Fibroblast of lung (primary cell): ENCODE measurements around the gene ZC3H8. TPM values are rescaled to one million over a fixed set of nuclear protein-coding genes. Genes with fewer than 3 reads are reported as not detected.

Experiments used
- DNase-seq, 2 donors: peaks; one replicate each; pipeline versions ENCODE4 v3.0.0 to v3.0.0-alpha.2; 2010; ENCODE audit warnings: low read depth in 2 of 2
- H2AFZ ChIP-seq: 2 replicates; pipeline ENCODE4 v1.5.1; 2012; ENCODE audit warnings: low read length, control low read depth, inconsistent platforms
- H3K27ac ChIP-seq: 2 replicates; pipeline ENCODE4 v1.5.1; 2011; ENCODE audit warnings: low read length, control low read depth; ENCODE audit not compliant: insufficient read depth
- H3K27me3 ChIP-seq: 2 replicates; pipeline ENCODE4 v1.5.1; 2011; ENCODE audit warnings: mild to moderate bottlenecking, low read length; ENCODE audit not compliant: control insufficient read depth, insufficient read depth
- H3K36me3 ChIP-seq: 2 replicates; pipeline ENCODE4 v1.5.1; 2011; ENCODE audit warnings: low read length; ENCODE audit not compliant: control insufficient read depth, insufficient read depth
- H3K4me1 ChIP-seq: 2 replicates; pipeline ENCODE4 v1.5.1; 2011; ENCODE audit warnings: low read length; ENCODE audit not compliant: control insufficient read depth, insufficient read depth; ENCODE audit errors: extremely low read depth
- H3K4me2 ChIP-seq: 2 replicates; pipeline ENCODE4 v1.5.1; 2011; ENCODE audit warnings: low read length, control low read depth; ENCODE audit not compliant: insufficient read depth; ENCODE audit errors: extremely low read depth
- H3K4me3 ChIP-seq, 4 experiments: fragments of 200-600 bp in 1 of 4; sonication (generic) in 1 of 4; replicated peaks in 1 of 4; 2 replicates each; pipeline ENCODE4 v1.5.1; 2011 to 2016; ENCODE audit warnings: low read length in 4 of 4, low read depth in 3 of 4, mild to moderate bottlenecking in 3 of 4, control low read depth in 2 of 4, inconsistent platforms in 1 of 4, mixed read lengths in 1 of 4; ENCODE audit not compliant: insufficient read depth in 1 of 4; ENCODE audit errors: control extremely low read depth in 1 of 4
- H3K79me2 ChIP-seq: 2 replicates; pipeline ENCODE4 v1.5.1; 2012; ENCODE audit warnings: mild to moderate bottlenecking, low read length, inconsistent platforms; ENCODE audit not compliant: control insufficient read depth, insufficient read depth
- H3K9ac ChIP-seq: 2 replicates; pipeline ENCODE4 v1.5.1; 2011; ENCODE audit warnings: mild to moderate bottlenecking, low read length, control low read depth; ENCODE audit not compliant: insufficient read depth
- H3K9me3 ChIP-seq: 2 replicates; pipeline ENCODE4 v1.5.1; 2012; ENCODE audit warnings: low read depth, low read length; ENCODE audit not compliant: control insufficient read depth, insufficient read depth
- H4K20me1 ChIP-seq: 2 replicates; pipeline ENCODE4 v1.5.1; 2011; ENCODE audit warnings: low read length; ENCODE audit not compliant: control insufficient read depth, insufficient read depth; ENCODE audit errors: extremely low read depth
- CTCF ChIP-seq, 2 donors: IDR thresholded peaks in 1 of 2; conservative IDR thresholded peaks in 1 of 2; 1 replicate in 1 of 2; 2 replicates in 1 of 2; pipeline ENCODE4 v1.5.1; 2011 to 2012; ENCODE audit warnings: low read length in 2 of 2, control low read depth in 1 of 2, inconsistent platforms in 1 of 2, low read depth in 1 of 2, mild to moderate bottlenecking in 1 of 2
- EZH2 ChIP-seq: IDR thresholded peaks from 2 replicates; pipeline ENCODE4 v1.5.1; 2012; ENCODE audit warnings: low read length, control low read depth, mild to moderate bottlenecking; ENCODE audit errors: missing control alignments
- polyA plus RNA-seq, 2 donors: library from polyadenylated mRNA; depleted of rRNA in 1 of 2; stranded (reverse) in 1 of 2; unstranded in 1 of 2; fragments of >200 nt; gene quantifications; 2 replicates each; pipeline ENCODE4 v1.2.1, GENCODE V29; 2011 to 2012; ENCODE audit warnings: missing spikeins in 1 of 2
- total RNA-seq: library from RNA; depleted of rRNA; stranded (reverse); fragments of >200 nt; gene quantifications from 2 replicates; pipeline ENCODE4 v1.2.1, GENCODE V29; 2014

ZC3H8 gene
- total and polyA plus RNA-seq, 2 donors (not counting 1 experiment from before 2014, with no cell fraction given), result 2.8 to 4.6 TPM

- Histone ChIP-seq H3K27me3 (no peaks in the 10 kb centered on the region), H3K4me2 (no peak overlapping the region), H3K4me3 (no peak overlapping the region), H3K79me2 (no peaks in the 10 kb centered on the region), H3K36me3 (no peaks in the 10 kb centered on the region), H3K9me3 (no peaks in the 10 kb centered on the region), H3K27ac (no peak overlapping the region), H3K4me1 (no peaks in the 10 kb centered on the region), H4K20me1 (no peaks in the 10 kb centered on the region), H3K9ac (no peak overlapping the region), H2AFZ (no peak overlapping the region)
- no peak for DNase-seq
- TF ChIP-seq CTCF (conservative IDR thresholded peaks at IDR 0.05 in 1 of 2, IDR thresholded peaks at IDR 0.05 in 1 of 2; ENCODE audit: low read depth in 1 of 2, low read length in 2 of 2), result no peak
- TF ChIP-seq EZH2, result no peak
Observed at GRCh38 chr2:112244854-112245253, 10.0 kb downstream of the ZC3H8 start.

- Histone ChIP-seq H3K27ac (no peak overlapping the region), H3K36me3 (no peaks in the 10 kb centered on the region), H3K9ac (no peak overlapping the region), H3K4me3 (no peak overlapping the region), H3K4me1 (no peaks in the 10 kb centered on the region), H3K27me3 (no peaks in the 10 kb centered on the region), H2AFZ (no peak overlapping the region), H3K9me3 (no peaks in the 10 kb centered on the region), H3K79me2 (no peaks in the 10 kb centered on the region), H3K4me2 (no peak overlapping the region), H4K20me1 (no peaks in the 10 kb centered on the region)
- no peak for DNase-seq
- TF ChIP-seq CTCF (conservative IDR thresholded peaks at IDR 0.05 in 1 of 2, IDR thresholded peaks at IDR 0.05 in 1 of 2; ENCODE audit: low read depth in 1 of 2, low read length in 2 of 2) (no peak), EZH2 (no peak)
Observed at GRCh38 chr2:112243233-112243632, 11.6 kb downstream of the ZC3H8 start.

- H3K9me3 ChIP-seq, result no peaks in the 10 kb centered on the region
- no peaks in the 10 kb centered on the region for H3K79me2 ChIP-seq
- H3K9ac ChIP-seq, result no peak overlapping the region
- H3K4me3 ChIP-seq, result no peak overlapping the region
- no peaks in the 10 kb centered on the region for H3K36me3 ChIP-seq
- no peaks in the 10 kb centered on the region for H3K27me3 ChIP-seq
- no peak overlapping the region for H3K4me2 ChIP-seq
- no peak overlapping the region for H3K27ac ChIP-seq
- TF ChIP-seq EZH2 (no peak), CTCF (conservative IDR thresholded peaks at IDR 0.05 in 1 of 2, IDR thresholded peaks at IDR 0.05 in 1 of 2; ENCODE audit: low read depth in 1 of 2, low read length in 2 of 2) (no peak)
- no peak for DNase-seq
- no peaks in the 10 kb centered on the region for H3K4me1 ChIP-seq
- H2AFZ ChIP-seq, result no peak overlapping the region
- no peaks in the 10 kb centered on the region for H4K20me1 ChIP-seq
Observed at GRCh38 chr2:112242384-112242783, 12.5 kb downstream of the ZC3H8 start.
